ENCODE results near the gene INTS3.

Gene INTS3, protein sequence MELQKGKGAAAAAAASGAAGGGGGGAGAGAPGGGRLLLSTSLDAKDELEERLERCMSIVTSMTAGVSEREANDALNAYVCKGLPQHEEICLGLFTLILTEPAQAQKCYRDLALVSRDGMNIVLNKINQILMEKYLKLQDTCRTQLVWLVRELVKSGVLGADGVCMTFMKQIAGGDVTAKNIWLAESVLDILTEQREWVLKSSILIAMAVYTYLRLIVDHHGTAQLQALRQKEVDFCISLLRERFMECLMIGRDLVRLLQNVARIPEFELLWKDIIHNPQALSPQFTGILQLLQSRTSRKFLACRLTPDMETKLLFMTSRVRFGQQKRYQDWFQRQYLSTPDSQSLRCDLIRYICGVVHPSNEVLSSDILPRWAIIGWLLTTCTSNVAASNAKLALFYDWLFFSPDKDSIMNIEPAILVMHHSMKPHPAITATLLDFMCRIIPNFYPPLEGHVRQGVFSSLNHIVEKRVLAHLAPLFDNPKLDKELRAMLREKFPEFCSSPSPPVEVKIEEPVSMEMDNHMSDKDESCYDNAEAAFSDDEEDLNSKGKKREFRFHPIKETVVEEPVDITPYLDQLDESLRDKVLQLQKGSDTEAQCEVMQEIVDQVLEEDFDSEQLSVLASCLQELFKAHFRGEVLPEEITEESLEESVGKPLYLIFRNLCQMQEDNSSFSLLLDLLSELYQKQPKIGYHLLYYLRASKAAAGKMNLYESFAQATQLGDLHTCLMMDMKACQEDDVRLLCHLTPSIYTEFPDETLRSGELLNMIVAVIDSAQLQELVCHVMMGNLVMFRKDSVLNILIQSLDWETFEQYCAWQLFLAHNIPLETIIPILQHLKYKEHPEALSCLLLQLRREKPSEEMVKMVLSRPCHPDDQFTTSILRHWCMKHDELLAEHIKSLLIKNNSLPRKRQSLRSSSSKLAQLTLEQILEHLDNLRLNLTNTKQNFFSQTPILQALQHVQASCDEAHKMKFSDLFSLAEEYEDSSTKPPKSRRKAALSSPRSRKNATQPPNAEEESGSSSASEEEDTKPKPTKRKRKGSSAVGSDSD

GRCh38 chr1:153727463-153728304 lies at the start of gene INTS3:
TSS of gene INTS3 (plus strand) at chr1:153728050. CDS start at chr1:153728635, 585 bp downstream.
- peak; percentile 100 for DNase-seq (ENCODE audit: low spot score)
- peak; percentile 99 for ATAC-seq (ENCODE audit: low read depth)
- TF ChIP-seq CTCF (IDR thresholded peaks at IDR 0.05; ENCODE audit: poor library complexity, severe bottlenecking): no peak

DNA sequence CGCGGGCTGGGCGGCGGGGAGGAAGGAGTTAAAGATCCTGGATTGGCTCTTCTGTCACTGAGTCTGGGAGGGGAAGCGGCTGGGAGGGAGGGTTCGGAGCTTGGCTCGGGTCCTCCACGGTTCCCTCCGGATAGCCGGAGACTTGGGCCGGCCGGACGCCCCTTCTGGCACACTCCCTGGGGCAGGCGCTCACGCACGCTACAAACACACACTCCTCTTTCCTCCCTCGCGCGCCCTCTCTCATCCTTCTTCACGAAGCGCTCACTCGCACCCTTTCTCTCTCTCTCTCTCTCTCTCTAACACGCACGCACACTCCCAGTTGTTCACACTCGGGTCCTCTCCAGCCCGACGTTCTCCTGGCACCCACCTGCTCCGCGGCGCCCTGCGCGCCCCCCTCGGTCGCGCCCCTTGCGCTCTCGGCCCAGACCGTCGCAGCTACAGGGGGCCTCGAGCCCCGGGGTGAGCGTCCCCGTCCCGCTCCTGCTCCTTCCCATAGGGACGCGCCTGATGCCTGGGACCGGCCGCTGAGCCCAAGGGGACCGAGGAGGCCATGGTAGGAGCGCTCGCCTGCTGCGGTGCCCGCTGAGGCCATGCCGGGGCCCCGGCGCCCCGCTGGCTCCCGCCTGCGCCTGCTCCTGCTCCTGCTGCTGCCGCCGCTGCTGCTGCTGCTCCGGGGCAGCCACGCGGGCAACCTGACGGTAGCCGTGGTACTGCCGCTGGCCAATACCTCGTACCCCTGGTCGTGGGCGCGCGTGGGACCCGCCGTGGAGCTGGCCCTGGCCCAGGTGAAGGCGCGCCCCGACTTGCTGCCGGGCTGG lies 49.1 kb upstream of the INTS3 start, which contains the start of gene NPR1:
TSS of gene NPR1 (plus strand) at position 170 of the 818 bp plus-strand sequence. CDS start at position 591, 421 bp downstream.
- ATAC-seq (ENCODE audit: low read depth): peak; percentile 62
- H3K36me3 ChIP-seq (ENCODE audit: low read depth): no peaks in the 10 kb centered on the region
- H3K4me1 ChIP-seq (ENCODE audit: insufficient read depth, poor library complexity, severe bottlenecking): no peaks in the 10 kb centered on the region
- peaks cover 33% of the 10 kb centered on the region for H3K27me3 ChIP-seq (ENCODE audit: insufficient read depth, poor library complexity, severe bottlenecking)
- no peak within 1 kb of the TSS for H3K27ac ChIP-seq (ENCODE audit: poor library complexity, severe bottlenecking)
- no peak for DNase-seq (ENCODE audit: low spot score)
- H3K4me3 ChIP-seq (ENCODE audit: severe bottlenecking): peak within 1 kb of the TSS; percentile 27
- no peaks in the 10 kb centered on the region for H3K9me3 ChIP-seq (ENCODE audit: severe bottlenecking)
- no peak for TF ChIP-seq CTCF (IDR thresholded peaks at IDR 0.05; ENCODE audit: poor library complexity, severe bottlenecking)

More at GRCh38 chr1:153727463-153728304, at the start of gene INTS3:
- Histone ChIP-seq H3K36me3 (ENCODE audit: low read depth) (peaks cover 6% of the 10 kb centered on the region; the same call in 1 of the 2 replicates), H3K4me1 (ENCODE audit: insufficient read depth, poor library complexity, severe bottlenecking) (peaks cover 9% of the 10 kb centered on the region), H3K4me3 (ENCODE audit: severe bottlenecking) (peak within 1 kb of the TSS; percentile 67), H3K27me3 (ENCODE audit: insufficient read depth, poor library complexity, severe bottlenecking) (no peaks in the 10 kb centered on the region), H3K9me3 (ENCODE audit: severe bottlenecking) (no peaks in the 10 kb centered on the region), H3K27ac (ENCODE audit: poor library complexity, severe bottlenecking) (peak within 1 kb of the TSS; percentile 84)

- H3K4me3 ChIP-seq (ENCODE audit: severe bottlenecking): peak overlapping the region; percentile 27
- ATAC-seq (ENCODE audit: low read depth) (peak; percentile 58), DNase-seq (ENCODE audit: low spot score) (no peak)
- no peaks in the 10 kb centered on the region for H3K36me3 ChIP-seq (ENCODE audit: low read depth)
- H3K4me1 ChIP-seq (ENCODE audit: insufficient read depth, poor library complexity, severe bottlenecking): no peaks in the 10 kb centered on the region
- H3K27me3 ChIP-seq (ENCODE audit: insufficient read depth, poor library complexity, severe bottlenecking): peaks cover 33% of the 10 kb centered on the region
- no peaks in the 10 kb centered on the region for H3K9me3 ChIP-seq (ENCODE audit: severe bottlenecking)
- no peak overlapping the region for H3K27ac ChIP-seq (ENCODE audit: poor library complexity, severe bottlenecking)
- TF ChIP-seq CTCF (IDR thresholded peaks at IDR 0.05; ENCODE audit: poor library complexity, severe bottlenecking): no peak
Observed at GRCh38 chr1:153679337-153680119, 48.3 kb upstream of the INTS3 start.
